ENCODE results near the gene BIRC3.

Gene BIRC3

DNA sequence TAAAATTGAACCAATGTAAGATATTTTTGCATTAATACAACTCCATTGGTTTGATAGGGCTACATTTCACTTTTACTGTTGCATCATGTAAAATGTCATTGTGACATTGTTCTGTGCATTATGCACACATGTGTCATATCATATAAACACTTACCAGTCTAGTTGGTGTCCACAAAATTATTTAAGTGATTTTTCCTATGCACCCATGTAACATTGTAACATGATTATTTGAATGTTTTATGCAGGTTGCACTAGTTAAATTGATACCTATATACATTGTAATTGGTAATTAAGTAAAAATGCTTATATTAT lies 9.6 kb upstream of the BIRC3 start:
- Histone ChIP-seq H3K27ac (ENCODE audit: low read depth, low read length) (no peak overlapping the region), H3K4me3 (ENCODE audit: low read depth in 1 of 2, low read length in 2 of 2) (no peak overlapping the region), H3K9me3 (ENCODE audit: control insufficient read depth in 1 of 2, low read length in 2 of 2) (peaks cover 0 to 3% of the 10 kb centered on the region in 2 donors), H3K36me3 (ENCODE audit: control insufficient read depth in 1 of 2, insufficient read depth in 2 of 2, low read length in 2 of 2) (no peaks in the 10 kb centered on the region), H3K9ac (ENCODE audit: low read depth in 1 of 2, low read length in 2 of 2) (no peak overlapping the region), H3K27me3 (ENCODE audit: control insufficient read depth in 1 of 2, insufficient read depth in 2 of 2, low read length in 2 of 2) (no peaks in the 10 kb centered on the region), H3K4me1 (ENCODE audit: control insufficient read depth in 1 of 2, insufficient read depth in 2 of 2, low read length in 2 of 2) (peaks cover 30 to 34% of the 10 kb centered on the region in 2 donors)

DNA sequence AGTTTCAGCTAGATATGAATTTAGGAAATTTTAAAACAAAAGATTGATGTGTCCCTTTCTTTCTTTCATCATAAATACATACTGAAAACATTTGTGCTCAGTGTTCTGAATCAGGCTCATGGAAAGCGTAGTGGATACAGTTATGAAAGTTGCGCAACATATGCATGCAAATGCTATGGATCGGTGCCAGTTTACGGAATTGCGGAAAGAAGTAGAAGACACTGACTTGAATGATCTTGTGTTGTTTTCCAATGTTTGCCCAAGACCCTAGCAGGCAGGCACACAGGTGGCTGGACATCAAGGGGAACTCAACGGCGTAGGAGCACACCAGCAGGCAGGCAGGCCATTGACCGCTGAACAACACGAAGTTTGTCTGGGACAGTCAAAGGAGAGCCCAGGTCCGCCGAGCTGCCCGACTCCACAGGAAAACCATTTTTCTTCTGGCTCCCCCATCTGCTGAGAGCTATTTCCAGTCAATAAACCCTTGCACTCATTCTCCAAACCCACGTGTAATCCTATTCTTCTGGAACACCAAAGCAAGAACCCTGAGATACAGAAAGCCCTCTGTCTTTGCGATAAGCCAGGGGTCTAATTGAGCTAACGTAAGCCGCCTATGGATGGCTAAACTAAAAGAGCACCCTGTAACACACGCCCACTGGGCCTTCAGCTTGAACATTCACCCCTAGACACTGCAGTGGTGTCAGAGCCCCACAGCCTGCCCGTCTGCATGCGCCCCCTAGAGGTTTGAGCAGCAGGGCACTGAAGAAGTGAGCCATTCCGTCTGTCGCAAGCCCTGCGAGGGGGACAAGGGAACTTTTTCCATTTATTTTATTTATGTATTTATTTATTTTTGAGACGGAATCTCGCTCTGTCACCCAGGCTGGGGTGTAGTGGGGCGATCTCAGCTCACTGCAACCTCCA lies 7.4 kb upstream of the BIRC3 start:
- H3K4me3 ChIP-seq (ENCODE audit: low read depth in 1 of 2, low read length in 2 of 2), result no peak overlapping the region
- H3K9me3 ChIP-seq (ENCODE audit: control insufficient read depth in 1 of 2, low read length in 2 of 2), result no peaks in the 10 kb centered on the region
- no peak overlapping the region for H3K9ac ChIP-seq (ENCODE audit: low read depth in 1 of 2, low read length in 2 of 2)
- H3K4me1 ChIP-seq (ENCODE audit: control insufficient read depth in 1 of 2, insufficient read depth in 2 of 2, low read length in 2 of 2), result peaks cover 42 to 45% of the 10 kb centered on the region in 2 donors
- H3K27me3 ChIP-seq (ENCODE audit: control insufficient read depth in 1 of 2, insufficient read depth in 2 of 2, low read length in 2 of 2), result no peaks in the 10 kb centered on the region
- no peak overlapping the region for H3K27ac ChIP-seq (ENCODE audit: low read depth, low read length)
- no peaks in the 10 kb centered on the region for H3K36me3 ChIP-seq (ENCODE audit: control insufficient read depth in 1 of 2, insufficient read depth in 2 of 2, low read length in 2 of 2)

DNA sequence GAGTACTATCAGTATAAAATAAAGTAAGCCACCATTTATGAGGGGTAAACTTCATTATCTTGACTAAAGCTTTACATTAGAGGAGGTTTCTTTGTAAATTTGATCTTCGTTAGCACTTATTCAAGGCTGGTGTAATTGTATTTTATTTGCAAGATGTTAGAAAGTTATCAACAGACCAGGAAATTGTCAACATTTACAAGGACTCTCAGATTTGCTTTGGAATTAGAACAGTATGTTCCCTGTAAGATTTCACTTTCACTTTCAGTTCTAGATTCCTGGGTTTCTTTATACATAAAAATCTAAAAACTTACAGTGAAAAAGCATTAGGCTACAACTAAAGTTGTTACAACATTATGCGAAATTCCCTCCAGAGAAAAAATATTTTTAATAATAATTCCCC lies 4.6 kb upstream of the BIRC3 start:
- no peaks in the 10 kb centered on the region for H3K27me3 ChIP-seq (ENCODE audit: control insufficient read depth in 1 of 2, insufficient read depth in 2 of 2, low read length in 2 of 2)
- no peaks in the 10 kb centered on the region for H3K9me3 ChIP-seq (ENCODE audit: control insufficient read depth in 1 of 2, low read length in 2 of 2)
- no peaks in the 10 kb centered on the region for H3K36me3 ChIP-seq (ENCODE audit: control insufficient read depth in 1 of 2, insufficient read depth in 2 of 2, low read length in 2 of 2)
- H3K27ac ChIP-seq (ENCODE audit: low read depth, low read length), result peak overlapping the region; percentile 80
- no peak overlapping the region for H3K9ac ChIP-seq (ENCODE audit: low read depth in 1 of 2, low read length in 2 of 2)
- peaks cover 22 to 28% of the 10 kb centered on the region in 2 donors for H3K4me1 ChIP-seq (ENCODE audit: control insufficient read depth in 1 of 2, insufficient read depth in 2 of 2, low read length in 2 of 2)
- peak overlapping the region; percentile 42 for H3K4me3 ChIP-seq (ENCODE audit: low read depth in 1 of 2, low read length in 2 of 2)

DNA sequence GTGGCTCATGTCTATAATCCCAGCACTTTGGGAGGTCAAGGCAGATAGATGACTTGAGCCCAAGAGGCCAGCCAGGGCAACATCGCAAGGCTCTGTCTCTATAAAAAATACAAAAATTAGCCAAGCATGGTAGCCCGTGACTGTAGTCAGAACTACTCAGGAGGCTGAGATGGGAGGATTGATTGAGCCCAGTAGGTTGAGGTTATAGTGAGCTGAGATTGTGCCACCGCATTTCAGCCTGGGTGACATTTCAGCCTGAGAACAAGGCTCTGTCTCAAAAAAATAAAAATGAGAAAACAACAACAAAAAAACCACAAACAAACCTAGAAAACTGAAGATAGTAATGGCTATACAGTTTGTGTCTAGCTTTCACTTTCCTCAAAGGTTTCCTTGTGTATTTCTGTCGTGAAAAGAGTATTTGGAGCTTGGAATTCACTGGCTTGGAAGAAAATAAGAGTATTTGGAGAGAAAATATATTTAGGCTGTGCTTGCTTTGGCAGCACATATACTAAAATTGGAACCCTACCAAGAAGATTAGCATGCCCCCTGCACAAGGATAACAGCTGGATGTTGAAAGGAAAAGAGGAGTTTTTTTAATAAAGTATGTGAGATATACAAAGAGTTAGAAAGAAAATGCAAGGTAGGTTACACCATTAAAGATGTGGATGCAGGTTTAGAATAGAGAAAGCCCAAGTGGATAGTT lies 3.9 kb upstream of the BIRC3 start:
- Histone ChIP-seq H3K4me1 (ENCODE audit: control insufficient read depth in 1 of 2, insufficient read depth in 2 of 2, low read length in 2 of 2) (peaks cover 29 to 35% of the 10 kb centered on the region in 2 donors), H3K9me3 (ENCODE audit: control insufficient read depth in 1 of 2, low read length in 2 of 2) (no peaks in the 10 kb centered on the region), H3K27ac (ENCODE audit: low read depth, low read length) (peak overlapping the region; percentile 80), H3K27me3 (ENCODE audit: control insufficient read depth in 1 of 2, insufficient read depth in 2 of 2, low read length in 2 of 2) (no peaks in the 10 kb centered on the region), H3K9ac (ENCODE audit: low read depth in 1 of 2, low read length in 2 of 2) (peak overlapping the region in 1 of 2 donors; percentile 16), H3K36me3 (ENCODE audit: control insufficient read depth in 1 of 2, insufficient read depth in 2 of 2, low read length in 2 of 2) (no peaks in the 10 kb centered on the region), H3K4me3 (ENCODE audit: low read depth in 1 of 2, low read length in 2 of 2) (peak overlapping the region; percentile 42)

DNA sequence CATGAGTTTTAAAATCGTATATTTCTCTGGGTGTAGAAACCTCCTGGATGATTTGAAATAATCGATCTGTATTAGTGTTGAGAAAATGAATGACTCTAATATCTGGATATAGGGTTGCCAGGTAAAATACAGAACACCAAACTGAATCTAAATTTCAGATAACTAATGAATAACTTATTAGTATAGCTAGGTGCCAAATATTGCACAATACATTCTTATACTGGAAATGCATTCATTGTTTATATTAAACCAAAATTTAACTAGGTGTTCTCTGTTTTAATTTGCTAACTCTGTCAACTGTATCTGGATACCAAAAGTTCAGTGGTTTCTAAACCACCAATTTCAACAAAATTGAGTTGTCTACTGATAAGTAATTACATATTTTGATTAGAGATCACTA lies 2.5 kb upstream of the BIRC3 start:
- H3K4me3 ChIP-seq (ENCODE audit: low read depth in 1 of 2, low read length in 2 of 2), result no peak overlapping the region
- no peaks in the 10 kb centered on the region for H3K27me3 ChIP-seq (ENCODE audit: control insufficient read depth in 1 of 2, insufficient read depth in 2 of 2, low read length in 2 of 2)
- no peak overlapping the region for H3K27ac ChIP-seq (ENCODE audit: low read depth, low read length)
- H3K4me1 ChIP-seq (ENCODE audit: control insufficient read depth in 1 of 2, insufficient read depth in 2 of 2, low read length in 2 of 2), result peaks cover 36 to 39% of the 10 kb centered on the region in 2 donors
- no peaks in the 10 kb centered on the region for H3K36me3 ChIP-seq (ENCODE audit: control insufficient read depth in 1 of 2, insufficient read depth in 2 of 2, low read length in 2 of 2)
- no peak overlapping the region for H3K9ac ChIP-seq (ENCODE audit: low read depth in 1 of 2, low read length in 2 of 2)
- H3K9me3 ChIP-seq (ENCODE audit: control insufficient read depth in 1 of 2, low read length in 2 of 2), result no peaks in the 10 kb centered on the region

DNA sequence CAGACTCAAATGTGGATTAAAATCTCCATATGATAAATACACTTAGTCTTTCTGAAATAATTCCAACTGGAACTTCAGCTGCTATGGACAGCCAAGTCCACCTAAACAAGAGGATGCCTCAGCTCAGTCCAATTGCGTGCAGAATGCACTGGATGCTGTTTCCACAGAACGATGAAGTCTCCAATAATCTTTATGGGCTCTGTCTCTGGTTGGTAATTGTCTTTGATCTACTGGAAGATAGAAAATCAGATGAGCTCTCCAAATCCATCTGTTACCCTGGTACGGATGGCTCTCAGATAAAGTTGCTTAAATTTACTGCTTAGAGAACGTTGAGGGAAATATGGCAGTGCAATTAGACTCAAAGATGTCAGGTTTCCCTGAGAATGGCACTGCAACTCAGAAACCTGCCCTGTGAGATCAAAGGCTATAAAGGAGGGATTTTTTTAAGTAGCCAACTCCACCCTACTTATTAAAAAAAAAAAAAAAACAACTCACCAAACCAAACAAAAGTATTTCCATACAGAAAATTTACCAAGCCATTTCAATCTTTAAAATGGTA lies 859 bp upstream of the BIRC3 start:
- H3K27me3 ChIP-seq (ENCODE audit: control insufficient read depth in 1 of 2, insufficient read depth in 2 of 2, low read length in 2 of 2), result no peaks in the 10 kb centered on the region
- H3K9ac ChIP-seq (ENCODE audit: low read depth in 1 of 2, low read length in 2 of 2), result peak overlapping the region in 1 of 2 donors; percentile 87
- no peaks in the 10 kb centered on the region for H3K36me3 ChIP-seq (ENCODE audit: control insufficient read depth in 1 of 2, insufficient read depth in 2 of 2, low read length in 2 of 2)
- peaks cover 43 to 44% of the 10 kb centered on the region in 2 donors for H3K4me1 ChIP-seq (ENCODE audit: control insufficient read depth in 1 of 2, insufficient read depth in 2 of 2, low read length in 2 of 2)
- no peaks in the 10 kb centered on the region for H3K9me3 ChIP-seq (ENCODE audit: control insufficient read depth in 1 of 2, low read length in 2 of 2)
- peak overlapping the region; percentile 72 to 78 for H3K4me3 ChIP-seq (ENCODE audit: low read depth in 1 of 2, low read length in 2 of 2)
- H3K27ac ChIP-seq (ENCODE audit: low read depth, low read length), result no peak overlapping the region

DNA sequence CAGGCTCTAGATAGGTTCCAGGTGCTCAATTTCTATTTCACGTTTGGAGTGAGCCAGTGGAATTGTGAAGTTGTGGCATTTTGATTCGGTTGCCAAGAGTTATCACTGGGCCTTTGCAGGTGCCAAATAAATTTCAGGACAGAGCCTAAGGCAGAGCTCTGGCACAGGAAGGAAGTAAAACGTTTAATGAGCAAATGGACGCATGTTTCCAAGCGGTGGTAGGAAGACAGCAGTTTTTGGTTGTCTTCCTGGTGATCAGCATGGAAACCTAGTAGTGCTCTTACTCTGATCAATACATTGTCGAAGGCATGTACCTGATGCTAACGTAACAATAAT lies 452 bp downstream of the BIRC3 start:
- H3K4me1 ChIP-seq (ENCODE audit: control insufficient read depth in 1 of 2, insufficient read depth in 2 of 2, low read length in 2 of 2), result peaks cover 44 to 46% of the 10 kb centered on the region in 2 donors
- H3K36me3 ChIP-seq (ENCODE audit: control insufficient read depth in 1 of 2, insufficient read depth in 2 of 2, low read length in 2 of 2), result no peaks in the 10 kb centered on the region
- H3K9ac ChIP-seq (ENCODE audit: low read depth in 1 of 2, low read length in 2 of 2), result peak overlapping the region; percentile 65 to 87
- no peaks in the 10 kb centered on the region for H3K27me3 ChIP-seq (ENCODE audit: control insufficient read depth in 1 of 2, insufficient read depth in 2 of 2, low read length in 2 of 2)
- H3K9me3 ChIP-seq (ENCODE audit: control insufficient read depth in 1 of 2, low read length in 2 of 2), result no peaks in the 10 kb centered on the region
- H3K4me3 ChIP-seq (ENCODE audit: low read depth in 1 of 2, low read length in 2 of 2), result peak overlapping the region; percentile 72 to 78
- H3K27ac ChIP-seq (ENCODE audit: low read depth, low read length), result peak overlapping the region; percentile 64

DNA sequence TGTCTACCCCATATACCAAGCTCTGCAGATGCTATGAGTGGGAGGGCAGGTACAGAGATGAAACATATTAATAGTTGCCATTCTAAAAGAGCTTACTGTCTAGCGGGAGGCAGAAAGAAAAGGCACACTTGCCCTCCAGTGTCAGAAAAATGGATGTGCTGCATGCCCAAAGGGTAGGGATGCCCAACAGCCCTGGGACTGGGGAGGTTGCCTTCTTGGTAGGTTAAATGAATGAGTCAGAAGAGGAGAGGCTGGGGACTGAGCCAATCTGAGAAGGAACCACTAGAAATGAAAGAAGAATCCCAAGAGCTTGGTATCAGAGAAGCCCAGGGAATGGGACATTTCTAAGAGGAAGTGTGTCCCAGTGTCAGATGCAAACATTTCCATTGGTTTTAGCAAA lies 1.2 kb downstream of the BIRC3 start:
- Histone ChIP-seq H3K4me3 (ENCODE audit: low read depth in 1 of 2, low read length in 2 of 2) (peak overlapping the region; percentile 72 to 78), H3K36me3 (ENCODE audit: control insufficient read depth in 1 of 2, insufficient read depth in 2 of 2, low read length in 2 of 2) (no peaks in the 10 kb centered on the region), H3K27me3 (ENCODE audit: control insufficient read depth in 1 of 2, insufficient read depth in 2 of 2, low read length in 2 of 2) (no peaks in the 10 kb centered on the region), H3K9me3 (ENCODE audit: control insufficient read depth in 1 of 2, low read length in 2 of 2) (no peaks in the 10 kb centered on the region), H3K9ac (ENCODE audit: low read depth in 1 of 2, low read length in 2 of 2) (peak overlapping the region; percentile 65 to 87), H3K27ac (ENCODE audit: low read depth, low read length) (no peak overlapping the region), H3K4me1 (ENCODE audit: control insufficient read depth in 1 of 2, insufficient read depth in 2 of 2, low read length in 2 of 2) (peaks cover 38 to 45% of the 10 kb centered on the region in 2 donors)

DNA sequence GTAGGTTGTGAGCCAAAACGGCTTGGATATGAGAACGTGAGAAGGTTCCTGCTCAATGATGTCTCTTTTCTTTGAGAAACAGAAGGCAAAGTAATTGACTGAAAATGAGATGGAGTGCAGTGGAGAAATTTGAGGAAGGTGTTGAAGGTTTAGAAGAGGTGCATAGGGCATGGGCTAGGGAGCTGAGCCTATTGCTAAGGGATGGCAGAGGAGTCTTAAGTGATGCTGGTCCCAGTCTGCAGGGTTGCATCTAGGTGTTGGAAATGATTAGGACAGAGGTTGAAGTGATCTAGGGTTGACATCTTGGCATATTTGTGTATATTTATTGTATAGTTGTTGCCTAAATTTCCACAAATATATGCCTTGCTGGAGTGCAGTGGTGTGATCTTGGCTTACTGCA lies 2.3 kb downstream of the BIRC3 start:
- Histone ChIP-seq H3K4me3 (ENCODE audit: low read depth in 1 of 2, low read length in 2 of 2) (peak overlapping the region; percentile 62 to 65), H3K4me1 (ENCODE audit: control insufficient read depth in 1 of 2, insufficient read depth in 2 of 2, low read length in 2 of 2) (peaks cover 31 to 34% of the 10 kb centered on the region in 2 donors), H3K9ac (ENCODE audit: low read depth in 1 of 2, low read length in 2 of 2) (peak overlapping the region in 1 of 2 donors; percentile 87), H3K27ac (ENCODE audit: low read depth, low read length) (no peak overlapping the region), H3K9me3 (ENCODE audit: control insufficient read depth in 1 of 2, low read length in 2 of 2) (no peaks in the 10 kb centered on the region), H3K27me3 (ENCODE audit: control insufficient read depth in 1 of 2, insufficient read depth in 2 of 2, low read length in 2 of 2) (no peaks in the 10 kb centered on the region), H3K36me3 (ENCODE audit: control insufficient read depth in 1 of 2, insufficient read depth in 2 of 2, low read length in 2 of 2) (peaks cover 0 to 2% of the 10 kb centered on the region in 2 donors)

DNA sequence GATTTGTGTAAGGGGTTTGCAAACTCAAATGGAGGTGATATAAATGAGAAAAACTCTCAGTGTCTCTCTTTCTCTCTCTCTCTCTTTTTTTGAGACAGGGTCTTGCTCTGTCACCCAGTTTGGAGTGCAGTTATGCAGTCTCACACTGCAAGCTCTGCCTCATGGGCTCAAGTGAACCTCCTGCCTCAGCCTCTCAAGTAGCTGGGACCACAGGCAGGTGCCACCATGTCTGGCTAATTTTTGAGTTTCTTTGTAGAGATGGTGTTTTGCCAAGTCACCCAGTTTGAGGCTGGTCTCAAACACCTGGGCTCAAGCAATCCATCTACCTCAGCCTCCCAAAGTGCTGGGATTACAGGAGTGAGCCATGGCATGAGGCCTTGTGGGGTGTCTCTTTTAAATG lies 2.9 kb downstream of the BIRC3 start:
- peaks cover 26 to 31% of the 10 kb centered on the region in 2 donors for H3K4me1 ChIP-seq (ENCODE audit: control insufficient read depth in 1 of 2, insufficient read depth in 2 of 2, low read length in 2 of 2)
- no peaks in the 10 kb centered on the region for H3K27me3 ChIP-seq (ENCODE audit: control insufficient read depth in 1 of 2, insufficient read depth in 2 of 2, low read length in 2 of 2)
- H3K27ac ChIP-seq (ENCODE audit: low read depth, low read length), result no peak overlapping the region
- H3K36me3 ChIP-seq (ENCODE audit: control insufficient read depth in 1 of 2, insufficient read depth in 2 of 2, low read length in 2 of 2), result peaks cover 0 to 8% of the 10 kb centered on the region in 2 donors
- H3K9ac ChIP-seq (ENCODE audit: low read depth in 1 of 2, low read length in 2 of 2), result peak overlapping the region; percentile 13 to 34
- H3K4me3 ChIP-seq (ENCODE audit: low read depth in 1 of 2, low read length in 2 of 2), result peak overlapping the region; percentile 62 to 65
- no peaks in the 10 kb centered on the region for H3K9me3 ChIP-seq (ENCODE audit: control insufficient read depth in 1 of 2, low read length in 2 of 2)

All from duodenal mucosa (tissue), 2 donors.